C4-2B (cell line): ENCODE results near the gene DNAH8.

Experiments
- ZFX ChIP-seq: fragments of 450-650 bp; IDR thresholded peaks from 2 replicates; pipeline ENCODE4 v1.6.1; 2017
- TF ChIP-seq, protein P1 (sequence below): fragments of 450-650 bp; conservative IDR thresholded peaks from 2 replicates; pipeline ENCODE4 v1.5.1; 2017; ENCODE audit warnings: mild to moderate bottlenecking

DNA sequence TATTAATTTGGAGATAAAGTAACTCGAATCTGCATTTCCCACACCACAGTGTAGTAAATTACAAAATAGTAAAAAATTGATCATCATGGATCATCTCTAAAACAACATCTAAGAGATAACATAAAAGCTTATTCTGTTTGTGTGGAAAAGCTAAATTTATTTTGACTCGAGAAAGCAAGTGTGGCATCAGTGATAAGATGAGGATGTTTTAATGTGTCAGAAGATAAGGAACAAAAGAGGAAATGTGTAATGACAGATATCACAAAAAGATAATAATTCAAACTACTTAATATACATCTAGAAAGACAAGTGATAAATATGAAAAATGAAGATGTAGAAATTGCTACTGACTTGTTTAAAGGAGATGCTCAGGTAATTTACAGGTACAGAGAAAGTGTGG is 74.1 kb downstream of the DNAH8 start:
- TF ChIP-seq, protein P1, sequence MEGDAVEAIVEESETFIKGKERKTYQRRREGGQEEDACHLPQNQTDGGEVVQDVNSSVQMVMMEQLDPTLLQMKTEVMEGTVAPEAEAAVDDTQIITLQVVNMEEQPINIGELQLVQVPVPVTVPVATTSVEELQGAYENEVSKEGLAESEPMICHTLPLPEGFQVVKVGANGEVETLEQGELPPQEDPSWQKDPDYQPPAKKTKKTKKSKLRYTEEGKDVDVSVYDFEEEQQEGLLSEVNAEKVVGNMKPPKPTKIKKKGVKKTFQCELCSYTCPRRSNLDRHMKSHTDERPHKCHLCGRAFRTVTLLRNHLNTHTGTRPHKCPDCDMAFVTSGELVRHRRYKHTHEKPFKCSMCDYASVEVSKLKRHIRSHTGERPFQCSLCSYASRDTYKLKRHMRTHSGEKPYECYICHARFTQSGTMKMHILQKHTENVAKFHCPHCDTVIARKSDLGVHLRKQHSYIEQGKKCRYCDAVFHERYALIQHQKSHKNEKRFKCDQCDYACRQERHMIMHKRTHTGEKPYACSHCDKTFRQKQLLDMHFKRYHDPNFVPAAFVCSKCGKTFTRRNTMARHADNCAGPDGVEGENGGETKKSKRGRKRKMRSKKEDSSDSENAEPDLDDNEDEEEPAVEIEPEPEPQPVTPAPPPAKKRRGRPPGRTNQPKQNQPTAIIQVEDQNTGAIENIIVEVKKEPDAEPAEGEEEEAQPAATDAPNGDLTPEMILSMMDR, result no peak
- no peak for TF ChIP-seq ZFX
